Thoracic aorta (tissue), 2 donors: ENCODE measurements around the gene ELMOD1. TPM values are rescaled to one million over a fixed set of nuclear protein-coding genes. Genes with fewer than 3 reads are reported as not detected.

Source experiments
- ATAC-seq: fragments of 150-250 bp; one replicate; pipeline ENCODE4 v1.8.0; 2017; ENCODE audit warnings: low read depth; ENCODE audit not compliant: insufficient number of reproducible peaks, low FRiP score
- DNase-seq: peaks from one replicate; pipeline ENCODE4 v3.0.0-alpha.2; 2020; ENCODE audit warnings: low spot score
- H3K27ac ChIP-seq, 2 donors: fragments of 200-600 bp; sonication (generic); 1 replicate in 1 of 2; 2 replicates in 1 of 2; pipeline ENCODE4 v1.5.1; 2016; ENCODE audit warnings: mild to moderate bottlenecking in 2 of 2, moderate library complexity in 2 of 2
- H3K27me3 ChIP-seq: fragments of 200-600 bp; sonication (generic); replicated peaks from 2 replicates; pipeline ENCODE4 v1.6.0; 2016; ENCODE audit warnings: mild to moderate bottlenecking; ENCODE audit not compliant: insufficient read depth
- H3K36me3 ChIP-seq: fragments of 200-600 bp; sonication (generic); one replicate; pipeline ENCODE4 v1.5.1; 2016
- H3K4me1 ChIP-seq, 2 donors: fragments of 200-600 bp; sonication (generic); 1 replicate in 1 of 2; 2 replicates in 1 of 2; pipeline versions ENCODE4 v1.5.1 to v1.6.0; 2016; ENCODE audit warnings: low read depth in 2 of 2, mild to moderate bottlenecking in 1 of 2; ENCODE audit not compliant: control insufficient read depth in 1 of 2
- H3K4me3 ChIP-seq: fragments of 200-600 bp; sonication (generic); 2 replicates; pipeline ENCODE4 v1.5.1; 2016; ENCODE audit warnings: mild to moderate bottlenecking
- H3K9me3 ChIP-seq: fragments of 200-600 bp; sonication (generic); 2 replicates; pipeline ENCODE4 v1.5.1; 2016
- total RNA-seq, 2 donors: library from RNA; depleted of rRNA; stranded (reverse); fragments of >200 nt; gene quantifications; one replicate each; pipeline versions ENCODE4 v1.1.0 to v1.2.3, GENCODE V29; 2016
- TF ChIP-seq, protein P1 (sequence below): fragments of 200-600 bp; sonication (generic); IDR thresholded peaks from one replicate; pipeline ENCODE4 v1.5.1; 2019; ENCODE audit warnings: antibody characterized with exemption

Gene ELMOD1
- total RNA-seq, 2 donors from 2014 or later: 3.2 TPM; not detected in 1

DNA sequence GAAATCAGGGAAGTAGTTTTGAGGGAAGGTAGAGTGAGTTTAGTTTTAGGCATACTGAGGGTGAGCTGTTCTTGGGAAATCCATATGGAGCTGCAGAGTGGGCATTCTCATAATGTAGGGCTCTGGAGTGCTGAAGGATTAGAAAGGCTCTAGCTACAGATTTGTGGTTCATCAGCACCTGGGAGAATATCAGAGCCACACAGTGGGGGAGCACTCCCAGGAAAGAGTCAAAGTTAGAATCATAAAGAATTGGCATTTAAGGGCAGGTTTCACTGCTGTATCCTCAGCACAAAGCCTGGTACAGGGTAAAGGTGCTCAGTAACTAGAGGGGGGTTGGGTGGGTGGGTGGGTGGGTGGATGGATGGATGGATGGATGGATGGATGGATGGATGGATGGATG, 68.4 kb downstream of the ELMOD1 start:
- Histone ChIP-seq H3K36me3 (no peaks in the 10 kb centered on the region), H3K27me3 (no peaks in the 10 kb centered on the region), H3K4me3 (no peak overlapping the region), H3K9me3 (no peaks in the 10 kb centered on the region), H3K4me1 (no peaks in the 10 kb centered on the region), H3K27ac (no peak overlapping the region)
- DNase-seq (no peak), ATAC-seq (no peak)
- TF ChIP-seq, protein P1, sequence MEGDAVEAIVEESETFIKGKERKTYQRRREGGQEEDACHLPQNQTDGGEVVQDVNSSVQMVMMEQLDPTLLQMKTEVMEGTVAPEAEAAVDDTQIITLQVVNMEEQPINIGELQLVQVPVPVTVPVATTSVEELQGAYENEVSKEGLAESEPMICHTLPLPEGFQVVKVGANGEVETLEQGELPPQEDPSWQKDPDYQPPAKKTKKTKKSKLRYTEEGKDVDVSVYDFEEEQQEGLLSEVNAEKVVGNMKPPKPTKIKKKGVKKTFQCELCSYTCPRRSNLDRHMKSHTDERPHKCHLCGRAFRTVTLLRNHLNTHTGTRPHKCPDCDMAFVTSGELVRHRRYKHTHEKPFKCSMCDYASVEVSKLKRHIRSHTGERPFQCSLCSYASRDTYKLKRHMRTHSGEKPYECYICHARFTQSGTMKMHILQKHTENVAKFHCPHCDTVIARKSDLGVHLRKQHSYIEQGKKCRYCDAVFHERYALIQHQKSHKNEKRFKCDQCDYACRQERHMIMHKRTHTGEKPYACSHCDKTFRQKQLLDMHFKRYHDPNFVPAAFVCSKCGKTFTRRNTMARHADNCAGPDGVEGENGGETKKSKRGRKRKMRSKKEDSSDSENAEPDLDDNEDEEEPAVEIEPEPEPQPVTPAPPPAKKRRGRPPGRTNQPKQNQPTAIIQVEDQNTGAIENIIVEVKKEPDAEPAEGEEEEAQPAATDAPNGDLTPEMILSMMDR: no peak

DNA sequence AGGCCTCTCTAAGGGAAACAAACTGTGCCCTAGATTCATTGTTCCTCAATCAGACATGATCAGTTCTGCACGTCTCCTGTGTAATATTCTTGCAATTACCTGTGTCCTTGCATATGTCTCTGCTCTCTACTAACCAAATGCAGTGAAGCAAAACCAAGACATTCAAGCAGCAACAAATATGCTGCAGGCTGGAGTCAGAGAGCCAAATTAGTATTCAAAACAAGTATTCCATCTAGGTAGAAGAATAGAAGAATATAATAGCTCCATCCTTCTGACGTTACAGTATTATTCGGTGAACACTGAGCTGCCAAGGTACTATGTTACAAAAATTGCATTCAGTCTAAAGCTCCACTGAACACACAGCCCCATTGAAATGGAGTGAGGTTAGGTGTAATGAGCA, 69.1 kb downstream of the ELMOD1 start:
- TF ChIP-seq, protein P1: no peak
- DNase-seq: no peak
- Histone ChIP-seq H3K4me1 (no peaks in the 10 kb centered on the region), H3K36me3 (no peaks in the 10 kb centered on the region), H3K27ac (no peak overlapping the region), H3K9me3 (no peaks in the 10 kb centered on the region), H3K27me3 (no peaks in the 10 kb centered on the region), H3K4me3 (no peak overlapping the region)
- no peak for ATAC-seq

DNA sequence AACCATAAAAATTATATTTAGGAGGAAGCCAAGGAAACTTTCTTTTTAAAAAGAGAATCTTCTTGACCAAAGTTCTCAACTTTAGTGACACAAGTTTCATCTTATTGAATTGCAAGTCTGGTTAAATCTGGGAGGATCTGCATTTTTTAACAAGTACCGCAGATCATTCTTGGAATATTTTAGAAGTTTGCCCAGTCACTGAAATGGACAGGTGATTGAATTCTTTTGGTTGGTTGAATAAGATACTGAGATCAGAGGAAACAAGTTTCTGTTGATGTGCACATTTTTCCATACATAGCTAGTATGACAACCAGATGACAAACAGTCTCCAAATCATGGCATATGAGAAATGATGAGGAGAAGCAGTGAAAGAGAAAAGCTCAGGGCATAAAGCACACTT, 70.7 kb downstream of the ELMOD1 start:
- H3K36me3 ChIP-seq: no peaks in the 10 kb centered on the region
- no peaks in the 10 kb centered on the region for H3K9me3 ChIP-seq
- H3K27me3 ChIP-seq: no peaks in the 10 kb centered on the region
- H3K4me3 ChIP-seq: no peak overlapping the region
- no peaks in the 10 kb centered on the region for H3K4me1 ChIP-seq
- ATAC-seq (no peak), DNase-seq (no peak)
- H3K27ac ChIP-seq: no peak overlapping the region
- TF ChIP-seq, protein P1: no peak

DNA sequence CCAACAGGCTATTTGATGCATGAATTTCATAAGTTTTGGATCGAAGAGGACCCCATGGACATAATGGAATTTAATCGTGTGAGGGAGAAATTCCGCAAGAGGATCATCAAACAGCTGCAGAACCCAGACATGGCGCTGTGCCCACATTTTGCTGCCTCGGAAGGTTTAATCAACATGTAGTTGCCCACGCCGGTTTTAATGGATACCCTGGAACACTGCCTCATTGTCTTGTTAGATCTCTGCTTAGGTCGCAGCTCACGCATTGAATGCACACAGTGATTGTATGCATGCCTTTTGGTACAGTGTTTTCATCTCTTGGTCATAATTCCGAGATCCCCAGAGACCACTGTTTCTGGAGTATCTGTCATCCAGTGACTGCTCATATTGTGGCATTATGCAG, 74.1 kb downstream of the ELMOD1 start:
- no peak for ATAC-seq
- TF ChIP-seq, protein P1: no peak

DNA sequence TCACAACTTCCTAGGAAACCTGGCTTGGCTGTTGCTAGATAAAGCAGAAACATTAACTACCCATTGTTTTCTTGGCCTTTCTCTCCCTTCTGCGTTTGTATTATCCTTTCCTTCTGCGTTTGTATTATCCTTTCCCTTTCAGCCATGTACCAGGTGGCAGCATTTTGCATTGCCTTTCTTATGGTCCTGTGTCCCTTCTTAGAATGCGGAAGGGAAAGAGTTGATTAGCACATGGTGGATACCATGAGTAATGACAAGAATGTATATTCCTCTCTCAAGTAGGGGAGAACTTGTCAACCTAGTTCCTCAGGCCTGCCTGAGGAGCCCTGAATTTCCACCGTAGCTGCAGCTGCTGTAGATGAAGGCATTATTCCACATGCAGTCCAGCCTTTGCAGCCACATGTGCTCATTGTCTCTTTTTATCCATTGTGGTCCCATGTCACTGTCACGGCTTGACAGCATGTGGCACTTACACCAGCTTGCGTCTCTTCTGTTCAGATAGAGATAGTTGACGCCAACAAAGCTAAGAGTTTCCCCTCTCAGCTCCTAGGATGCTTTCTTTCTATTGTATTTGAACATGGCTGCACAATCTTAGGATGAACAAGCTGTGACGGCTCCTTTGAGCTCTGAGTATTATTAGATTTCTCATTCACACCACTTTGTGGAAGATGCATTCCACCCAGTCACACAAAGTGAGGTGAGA, 76.1 kb downstream of the ELMOD1 start:
- DNase-seq: no peak
- Histone ChIP-seq H3K27me3 (no peaks in the 10 kb centered on the region), H3K27ac (no peak overlapping the region), H3K4me1 (no peaks in the 10 kb centered on the region), H3K36me3 (no peaks in the 10 kb centered on the region), H3K4me3 (no peak overlapping the region), H3K9me3 (no peaks in the 10 kb centered on the region)
- no peak for ATAC-seq
- TF ChIP-seq, protein P1: no peak

More for the DNA sequence above, 74.1 kb downstream of the ELMOD1 start:
- Histone ChIP-seq H3K27me3 (no peaks in the 10 kb centered on the region), H3K4me3 (no peak overlapping the region), H3K27ac (no peak overlapping the region), H3K4me1 (no peaks in the 10 kb centered on the region), H3K36me3 (no peaks in the 10 kb centered on the region), H3K9me3 (no peaks in the 10 kb centered on the region)
- no peak for DNase-seq
